Measurements from ENCODE around the gene HHLA2. TPM values are rescaled to one million over a fixed set of nuclear protein-coding genes. Genes with fewer than 3 reads are reported as not detected.

The HHLA2 gene
- total and polyA plus RNA-seq, 8 donors, result 0.23 to 2.8 (median 0.95) TPM

- no peak for DNase-seq
Measured at GRCh38 chr3:108289159-108289558, 7.2 kb upstream of the HHLA2 start.

DNA sequence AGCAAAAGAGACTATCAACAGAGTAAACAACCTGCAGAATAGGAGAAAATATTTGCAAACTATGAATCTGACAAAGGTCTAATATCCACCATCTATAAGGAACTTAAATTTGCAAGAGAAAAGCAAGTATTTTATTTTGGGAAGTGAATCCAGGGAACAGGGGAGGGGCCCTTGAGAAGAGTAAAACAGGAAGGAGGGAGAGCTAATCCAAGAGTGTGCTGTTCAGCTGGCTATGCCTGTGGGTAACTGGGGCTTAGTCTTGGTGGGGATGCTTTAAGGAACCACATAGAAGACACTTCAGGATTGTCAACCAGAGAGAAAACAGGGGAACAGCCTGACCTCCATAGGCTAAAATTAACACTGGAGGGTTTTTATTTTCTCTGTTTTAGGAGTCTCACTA is 3.9 kb upstream of the HHLA2 start:
- Histone ChIP-seq H3K9me3 (no peaks in the 10 kb centered on the region), H3K36me3 (no peaks in the 10 kb centered on the region), H3K4me1 (peaks cover 19 to 25% (median 19%) of the 10 kb centered on the region in 3 donors), H3K27me3 (no peaks in the 10 kb centered on the region), H3K27ac (no peak overlapping the region), H3K4me3 (no peak overlapping the region)
- intact Hi-C loops (cut with DNase I), result no loop called here
- DNase-seq (no peak), FAIRE-seq (no peak), ATAC-seq (no peak)
- no peak for TF ChIP-seq CTCF (IDR thresholded peaks at IDR 0.05)

More at GRCh38 chr3:108289159-108289558, 7.2 kb upstream of the HHLA2 start:
- H3K4me1 ChIP-seq, result peaks cover 0 to 8% (median 4%) of the 10 kb centered on the region in 3 donors
- H3K9me3 ChIP-seq, result no peaks in the 10 kb centered on the region
- TF ChIP-seq CTCF (IDR thresholded peaks at IDR 0.05), result no peak
- intact Hi-C loops (cut with DNase I), result no loop called here
- 15 to 16% methylated on average over 2 of the region's 2 CpGs for WGBS, 2 donors
- no peaks in the 10 kb centered on the region for H3K36me3 ChIP-seq
- FAIRE-seq, result no peak
- no peaks in the 10 kb centered on the region for H3K27me3 ChIP-seq
- H3K4me3 ChIP-seq, result no peak overlapping the region
- ATAC-seq, result peak; percentile 84 to 99 (median 91)
- no peak overlapping the region for H3K27ac ChIP-seq

- no peak overlapping the region for H3K27ac ChIP-seq
- H3K4me3 ChIP-seq, result no peak overlapping the region
- DNase-seq (no peak), ATAC-seq (peak in 1 of 4 donors; percentile 9), FAIRE-seq (no peak)
- intact Hi-C loops (cut with DNase I), result no loop called here
- peaks cover 19 to 26% (median 20%) of the 10 kb centered on the region in 3 donors for H3K4me1 ChIP-seq
- TF ChIP-seq CTCF (IDR thresholded peaks at IDR 0.05), result no peak
- no peaks in the 10 kb centered on the region for H3K9me3 ChIP-seq
- H3K27me3 ChIP-seq, result no peaks in the 10 kb centered on the region
- H3K36me3 ChIP-seq, result no peaks in the 10 kb centered on the region
Measured at GRCh38 chr3:108292905-108293328, 3.4 kb upstream of the HHLA2 start.

DNA sequence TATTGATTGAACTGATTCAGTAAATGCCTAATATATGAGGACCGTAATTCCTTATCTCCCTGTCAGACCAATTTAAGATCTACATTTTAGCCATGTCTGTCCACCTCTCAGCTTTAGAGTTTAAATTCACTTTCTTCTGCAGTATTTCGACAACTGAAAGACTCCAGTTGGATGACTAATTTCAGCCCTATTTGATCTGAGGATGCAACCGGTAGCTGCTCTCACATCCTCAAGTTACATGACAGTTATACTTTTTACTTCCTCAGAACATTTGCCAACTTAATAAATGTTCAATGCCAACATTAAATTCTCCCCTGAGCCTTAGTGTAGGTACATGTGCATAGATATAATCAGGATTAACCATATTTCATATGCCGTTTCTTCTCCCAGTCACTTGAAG is 2.5 kb upstream of the HHLA2 start:
- intact Hi-C loops (cut with DNase I), result no loop called here
- Histone ChIP-seq H3K27ac (no peak overlapping the region), H3K36me3 (no peaks in the 10 kb centered on the region), H3K4me3 (no peak overlapping the region), H3K27me3 (no peaks in the 10 kb centered on the region), H3K4me1 (peaks cover 25 to 31% (median 27%) of the 10 kb centered on the region in 3 donors), H3K9me3 (no peaks in the 10 kb centered on the region)
- no peak for ATAC-seq
- 79 to 81% methylated on average over 4 of the region's 4 CpGs for WGBS, 2 donors
- no peak for FAIRE-seq
- TF ChIP-seq CTCF (IDR thresholded peaks at IDR 0.05), result no peak
- DNase-seq, result no peak

DNA sequence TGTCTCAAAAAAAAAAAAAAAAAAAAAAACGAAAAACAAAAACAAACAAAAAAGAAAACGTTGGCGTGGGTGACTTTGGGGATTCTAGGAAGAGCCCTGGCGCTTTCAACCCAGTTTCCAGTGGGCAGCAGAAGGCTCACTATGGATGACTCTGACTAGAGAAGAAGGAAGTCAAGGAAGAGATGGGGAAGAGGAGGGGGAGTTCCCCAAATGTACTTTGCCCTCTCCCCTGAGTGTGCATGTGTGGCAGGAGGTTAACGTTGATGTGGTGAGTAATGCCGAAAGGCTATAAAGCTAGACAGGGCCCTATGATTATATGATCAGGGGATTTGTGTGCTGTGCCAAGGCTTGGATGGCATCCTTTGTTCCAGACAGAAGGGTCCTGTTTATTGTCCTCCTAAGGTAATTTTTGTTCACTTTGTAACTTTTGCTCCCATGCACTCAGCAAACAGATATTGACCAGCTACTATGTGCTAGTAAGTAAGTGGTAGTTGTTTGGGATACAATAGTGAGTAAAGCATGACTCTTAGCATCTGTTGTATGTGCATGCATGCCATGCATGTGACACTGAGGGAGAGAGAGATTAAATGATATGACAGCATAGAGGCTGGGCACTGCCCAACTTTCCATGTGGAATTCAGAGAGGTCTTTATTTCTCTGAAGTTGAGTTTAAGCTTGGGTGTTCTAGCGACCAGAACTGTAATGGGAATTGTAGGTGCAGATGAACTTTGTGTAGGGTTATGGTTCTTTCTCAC is 750 bp upstream of the HHLA2 start:
- no peaks in the 10 kb centered on the region for H3K9me3 ChIP-seq
- peaks cover 25 to 30% (median 27%) of the 10 kb centered on the region in 3 donors for H3K4me1 ChIP-seq
- no peak for FAIRE-seq
- no peak for ATAC-seq
- no peaks in the 10 kb centered on the region for H3K36me3 ChIP-seq
- H3K27me3 ChIP-seq, result no peaks in the 10 kb centered on the region
- no peak overlapping the region for H3K4me3 ChIP-seq
- 78 to 85% methylated on average over 7 of the region's 7 CpGs for WGBS, 2 donors
- intact Hi-C loops (cut with DNase I), result no loop called here
- TF ChIP-seq CTCF (IDR thresholded peaks at IDR 0.05), result no peak
- peak overlapping the region in 1 of 4 donors; percentile 13 for H3K27ac ChIP-seq
- no peak for DNase-seq
